Thoracic aorta (tissue), 2 donors: ENCODE results near the gene PHACTR4. TPM values are rescaled to one million over a fixed set of nuclear protein-coding genes. Genes with fewer than 3 reads are reported as not detected.

ENCODE experiments used
- ATAC-seq: fragments of 150-250 bp; one replicate; pipeline ENCODE4 v1.8.0; 2017; ENCODE audit warnings: low read depth; ENCODE audit not compliant: insufficient number of reproducible peaks, low FRiP score
- DNase-seq: peaks from one replicate; pipeline ENCODE4 v3.0.0-alpha.2; 2020; ENCODE audit warnings: low spot score
- H3K27ac ChIP-seq, 2 donors: fragments of 200-600 bp; sonication (generic); 1 replicate in 1 of 2; 2 replicates in 1 of 2; pipeline ENCODE4 v1.5.1; 2016; ENCODE audit warnings: mild to moderate bottlenecking in 2 of 2, moderate library complexity in 2 of 2
- H3K27me3 ChIP-seq: fragments of 200-600 bp; sonication (generic); replicated peaks from 2 replicates; pipeline ENCODE4 v1.6.0; 2016; ENCODE audit warnings: mild to moderate bottlenecking; ENCODE audit not compliant: insufficient read depth
- H3K36me3 ChIP-seq: fragments of 200-600 bp; sonication (generic); one replicate; pipeline ENCODE4 v1.5.1; 2016
- H3K4me1 ChIP-seq, 2 donors: fragments of 200-600 bp; sonication (generic); 1 replicate in 1 of 2; 2 replicates in 1 of 2; pipeline versions ENCODE4 v1.5.1 to v1.6.0; 2016; ENCODE audit warnings: low read depth in 2 of 2, mild to moderate bottlenecking in 1 of 2; ENCODE audit not compliant: control insufficient read depth in 1 of 2
- H3K4me3 ChIP-seq: fragments of 200-600 bp; sonication (generic); 2 replicates; pipeline ENCODE4 v1.5.1; 2016; ENCODE audit warnings: mild to moderate bottlenecking
- H3K9me3 ChIP-seq: fragments of 200-600 bp; sonication (generic); 2 replicates; pipeline ENCODE4 v1.5.1; 2016
- total RNA-seq, 2 donors: library from RNA; depleted of rRNA; stranded (reverse); fragments of >200 nt; gene quantifications; one replicate each; pipeline versions ENCODE4 v1.1.0 to v1.2.3, GENCODE V29; 2016
- TF ChIP-seq, protein P1 (sequence below): fragments of 200-600 bp; sonication (generic); IDR thresholded peaks from one replicate; pipeline ENCODE4 v1.5.1; 2019; ENCODE audit warnings: antibody characterized with exemption

Gene PHACTR4
- total RNA-seq, 2 donors from 2014 or later, result 17.6 to 30.8 TPM

DNA sequence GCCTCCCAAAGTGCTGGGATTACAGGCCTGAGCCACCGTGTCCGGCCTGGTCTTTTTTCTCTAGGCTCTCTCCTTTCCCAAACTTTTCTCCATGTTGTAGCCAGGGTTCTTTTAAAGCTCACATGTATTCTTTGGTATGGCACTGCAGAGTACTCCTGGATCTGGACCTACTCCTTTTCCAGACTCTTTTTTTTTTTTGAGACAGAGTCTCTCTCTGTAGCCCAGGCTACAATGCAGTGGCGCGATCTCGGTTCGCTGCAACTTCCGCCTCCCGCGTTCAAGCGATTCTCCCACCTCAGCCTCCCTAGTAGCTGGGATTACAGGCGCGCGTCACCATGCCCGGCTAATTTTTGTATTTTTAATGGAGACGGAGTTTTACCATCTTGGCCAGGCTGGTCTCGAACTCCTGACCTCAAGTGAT lies 41.3 kb upstream of the PHACTR4 start:
- Histone ChIP-seq H3K4me1 (peaks cover 7% of the 10 kb centered on the region in 2 donors), H3K36me3 (peaks cover 10% of the 10 kb centered on the region), H3K27ac (peak overlapping the region; percentile 75 to 89), H3K9me3 (no peaks in the 10 kb centered on the region), H3K4me3 (peak overlapping the region; percentile 81), H3K27me3 (no peaks in the 10 kb centered on the region)
- DNase-seq (no peak), ATAC-seq (no peak)
- TF ChIP-seq, protein P1, sequence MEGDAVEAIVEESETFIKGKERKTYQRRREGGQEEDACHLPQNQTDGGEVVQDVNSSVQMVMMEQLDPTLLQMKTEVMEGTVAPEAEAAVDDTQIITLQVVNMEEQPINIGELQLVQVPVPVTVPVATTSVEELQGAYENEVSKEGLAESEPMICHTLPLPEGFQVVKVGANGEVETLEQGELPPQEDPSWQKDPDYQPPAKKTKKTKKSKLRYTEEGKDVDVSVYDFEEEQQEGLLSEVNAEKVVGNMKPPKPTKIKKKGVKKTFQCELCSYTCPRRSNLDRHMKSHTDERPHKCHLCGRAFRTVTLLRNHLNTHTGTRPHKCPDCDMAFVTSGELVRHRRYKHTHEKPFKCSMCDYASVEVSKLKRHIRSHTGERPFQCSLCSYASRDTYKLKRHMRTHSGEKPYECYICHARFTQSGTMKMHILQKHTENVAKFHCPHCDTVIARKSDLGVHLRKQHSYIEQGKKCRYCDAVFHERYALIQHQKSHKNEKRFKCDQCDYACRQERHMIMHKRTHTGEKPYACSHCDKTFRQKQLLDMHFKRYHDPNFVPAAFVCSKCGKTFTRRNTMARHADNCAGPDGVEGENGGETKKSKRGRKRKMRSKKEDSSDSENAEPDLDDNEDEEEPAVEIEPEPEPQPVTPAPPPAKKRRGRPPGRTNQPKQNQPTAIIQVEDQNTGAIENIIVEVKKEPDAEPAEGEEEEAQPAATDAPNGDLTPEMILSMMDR, result no peak

DNA sequence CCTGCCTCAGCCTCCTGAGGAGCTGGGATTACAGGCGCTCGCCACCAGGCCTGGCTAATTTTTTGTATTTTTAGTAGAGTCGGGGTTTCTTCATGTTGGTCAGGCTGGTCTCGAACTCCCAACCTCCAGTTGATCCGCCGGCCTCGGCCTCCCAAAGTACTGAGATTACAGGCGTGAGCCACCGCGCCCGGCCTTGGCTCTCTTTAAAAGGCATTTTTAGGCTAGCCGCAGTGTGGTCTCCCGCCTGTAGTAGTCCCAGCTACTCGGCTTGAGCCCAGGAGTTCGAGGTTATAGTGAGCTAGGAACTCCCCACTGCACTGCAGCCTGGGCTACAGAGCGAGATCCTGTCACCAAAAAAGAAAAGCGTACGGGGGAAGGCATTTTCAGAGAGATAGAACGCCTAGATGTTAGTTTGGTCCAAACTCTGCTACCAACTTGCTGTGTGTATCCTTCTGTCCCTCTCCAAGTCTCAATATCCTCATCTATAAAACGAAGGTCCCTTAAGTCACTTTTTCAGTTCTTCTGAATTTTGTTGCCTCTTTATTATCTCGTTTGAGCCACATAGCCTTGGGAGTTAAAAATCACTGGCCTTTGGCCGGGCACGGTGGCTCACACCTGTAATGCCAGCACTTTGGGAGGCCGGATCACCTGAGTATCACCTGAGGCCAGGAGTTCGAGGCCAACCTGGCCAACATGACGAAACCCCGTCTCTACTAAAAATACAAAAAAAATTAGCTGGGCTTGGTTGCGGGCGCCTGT lies 40.0 kb upstream of the PHACTR4 start:
- Histone ChIP-seq H3K9me3 (no peaks in the 10 kb centered on the region), H3K36me3 (peaks cover 14% of the 10 kb centered on the region), H3K27me3 (no peaks in the 10 kb centered on the region), H3K4me1 (peaks cover 7% of the 10 kb centered on the region in 2 donors), H3K4me3 (peak overlapping the region; percentile 81), H3K27ac (peak overlapping the region; percentile 75 to 89)
- TF ChIP-seq, protein P1, result no peak
- no peak for DNase-seq
- ATAC-seq, result peak; percentile 10

DNA sequence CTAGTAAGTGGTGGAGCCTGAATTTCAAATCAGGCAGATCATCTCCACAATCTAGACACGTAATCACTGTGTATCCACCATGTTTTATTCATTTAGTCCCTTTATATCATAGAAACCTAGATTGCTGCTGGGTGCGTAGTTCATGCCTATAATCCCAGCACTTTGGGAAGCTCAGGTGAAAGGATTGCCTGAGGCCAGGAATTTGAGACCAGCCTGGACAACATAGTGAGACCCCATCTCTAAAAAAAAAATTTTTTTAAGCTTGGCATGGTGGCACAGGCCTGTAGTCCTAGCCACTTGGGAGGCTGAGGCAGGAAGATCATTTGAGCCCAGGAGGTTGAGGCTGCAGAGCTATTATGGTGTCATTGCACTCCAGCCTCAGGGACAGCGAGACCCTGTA lies 30.6 kb upstream of the PHACTR4 start:
- no peaks in the 10 kb centered on the region for H3K4me1 ChIP-seq
- no peaks in the 10 kb centered on the region for H3K27me3 ChIP-seq
- no peaks in the 10 kb centered on the region for H3K9me3 ChIP-seq
- peaks cover 14% of the 10 kb centered on the region for H3K36me3 ChIP-seq
- ATAC-seq, result no peak
- no peak overlapping the region for H3K4me3 ChIP-seq
- TF ChIP-seq, protein P1, result no peak
- no peak for DNase-seq
- no peak overlapping the region for H3K27ac ChIP-seq

DNA sequence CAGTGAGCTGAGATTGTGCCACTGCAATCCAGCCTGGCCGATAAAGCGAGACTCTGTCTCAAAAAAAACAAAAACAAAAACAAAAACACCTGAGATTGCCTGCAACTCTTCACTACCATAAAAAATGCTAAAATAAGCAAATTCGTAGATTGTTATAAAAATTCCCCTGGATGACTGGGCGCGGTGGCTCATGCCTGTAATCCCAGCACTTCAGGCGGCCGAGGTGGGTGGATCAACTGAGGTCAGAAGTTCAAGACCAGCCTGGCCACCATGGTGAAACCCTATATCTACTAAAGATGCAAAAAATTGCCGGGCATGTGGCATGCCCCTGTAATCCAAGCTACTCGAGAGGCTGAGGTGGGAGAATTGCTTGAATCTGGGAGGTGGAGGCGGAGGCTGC lies 30.0 kb upstream of the PHACTR4 start:
- H3K36me3 ChIP-seq, result peaks cover 11% of the 10 kb centered on the region
- DNase-seq, result no peak
- no peak overlapping the region for H3K27ac ChIP-seq
- no peak for ATAC-seq
- no peaks in the 10 kb centered on the region for H3K4me1 ChIP-seq
- H3K9me3 ChIP-seq, result no peaks in the 10 kb centered on the region
- H3K27me3 ChIP-seq, result no peaks in the 10 kb centered on the region
- TF ChIP-seq, protein P1, result no peak
- no peak overlapping the region for H3K4me3 ChIP-seq

DNA sequence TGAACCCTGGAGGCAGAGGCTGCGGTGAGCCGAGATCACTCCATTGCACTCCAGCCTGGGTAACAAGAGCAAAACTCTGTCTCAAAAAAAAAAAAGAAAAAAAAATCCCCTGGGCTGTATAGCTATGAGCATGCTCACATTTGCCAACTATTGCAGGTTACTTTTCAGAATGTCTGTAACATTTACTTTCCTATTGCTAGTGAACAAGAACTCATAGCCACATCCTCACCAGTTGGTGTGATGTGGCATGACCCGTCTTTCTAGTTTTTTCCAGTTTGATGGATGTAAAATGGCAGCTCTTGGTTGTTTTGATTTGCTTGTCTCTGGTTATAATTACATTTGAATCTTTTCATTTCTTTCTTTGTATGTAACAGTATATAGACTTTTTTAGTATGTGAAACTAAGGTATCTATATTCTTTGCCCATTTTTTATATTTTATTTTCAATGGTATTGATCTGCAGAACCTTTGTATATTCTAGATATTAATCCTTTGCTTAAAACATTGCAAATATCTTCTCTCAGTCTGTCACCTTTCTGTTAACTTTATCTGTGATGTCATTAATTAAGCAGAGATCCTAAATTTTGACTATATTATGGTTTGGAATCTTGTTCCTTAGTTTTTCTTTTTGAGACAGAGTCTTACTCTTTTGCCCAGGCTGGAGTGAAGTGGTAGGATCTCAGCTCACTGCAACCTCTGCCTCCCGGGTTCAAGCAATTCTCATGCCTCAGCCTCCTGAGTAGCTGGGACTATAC lies 29.1 kb upstream of the PHACTR4 start:
- peaks cover 2% of the 10 kb centered on the region for H3K36me3 ChIP-seq
- no peaks in the 10 kb centered on the region for H3K4me1 ChIP-seq
- ATAC-seq (no peak), DNase-seq (no peak)
- H3K9me3 ChIP-seq, result no peaks in the 10 kb centered on the region
- no peak overlapping the region for H3K27ac ChIP-seq
- no peaks in the 10 kb centered on the region for H3K27me3 ChIP-seq
- H3K4me3 ChIP-seq, result no peak overlapping the region
- TF ChIP-seq, protein P1, result no peak
